Astrocyte (in vitro differentiated cells and primary cell): ENCODE results near the gene FAF1. TPM values are rescaled to one million over a fixed set of nuclear protein-coding genes. Genes with fewer than 3 reads are reported as not detected.
A peak's percentile ranks its signal among the peaks of the same experiment; 100 is the strongest.

Experiments used
- DNase-seq: peaks from one replicate; pipeline ENCODE4 v3.0.0-alpha.2; 2010; ENCODE audit warnings: low read depth
- FAIRE-seq: peaks from 2 replicates; lab custom pipeline; 2011; peaks lifted over from hg19 to GRCh38; lab: Jason Lieb, UNC
- H2AFZ ChIP-seq: 2 replicates; pipeline ENCODE4 v1.6.0; 2012; ENCODE audit warnings: low read depth, low read length, inconsistent platforms
- H3K27ac ChIP-seq: 2 replicates; pipeline ENCODE4 v1.5.1; 2011; ENCODE audit warnings: low read depth, low read length, inconsistent platforms
- H3K27me3 ChIP-seq: 2 replicates; pipeline ENCODE4 v1.6.0; 2011; ENCODE audit warnings: low read length, inconsistent platforms; ENCODE audit not compliant: insufficient read depth
- H3K36me3 ChIP-seq: 2 replicates; pipeline ENCODE4 v1.5.1; 2011; ENCODE audit warnings: low read length, inconsistent platforms; ENCODE audit not compliant: insufficient read depth
- H3K4me1 ChIP-seq: 2 replicates; pipeline ENCODE4 v1.5.1; 2011; ENCODE audit warnings: low read length, inconsistent platforms; ENCODE audit not compliant: insufficient read depth
- H3K4me2 ChIP-seq: 2 replicates; pipeline ENCODE4 v1.6.0; 2012; ENCODE audit warnings: low read length, inconsistent platforms
- H3K4me3 ChIP-seq: 2 replicates; pipeline ENCODE4 v1.5.1; 2011; ENCODE audit warnings: low read depth, mild to moderate bottlenecking, low read length, inconsistent platforms; ENCODE audit not compliant: insufficient read depth
- H3K79me2 ChIP-seq: 2 replicates; pipeline ENCODE4 v1.6.0; 2012; ENCODE audit warnings: mild to moderate bottlenecking, low read length, inconsistent platforms; ENCODE audit not compliant: insufficient read depth
- H3K9ac ChIP-seq: 2 replicates; pipeline ENCODE4 v1.6.0; 2012; ENCODE audit warnings: mild to moderate bottlenecking, low read length, inconsistent platforms
- H3K9me3 ChIP-seq: 2 replicates; pipeline ENCODE4 v1.5.1; 2012; ENCODE audit warnings: low read depth, mild to moderate bottlenecking, low read length, inconsistent platforms; ENCODE audit not compliant: insufficient read depth
- H4K20me1 ChIP-seq: 2 replicates; pipeline ENCODE4 v1.6.0; 2012; ENCODE audit warnings: low read length, inconsistent platforms; ENCODE audit not compliant: insufficient read depth
- H3K27ac Mint-ChIP-seq: one replicate; pipeline ENCODE4 v1.8.0; 2021; ENCODE audit warnings: mild to moderate bottlenecking, mixed read lengths; ENCODE audit not compliant: unreplicated experiment
- H3K27me3 Mint-ChIP-seq: one replicate; pipeline ENCODE4 v1.8.0; 2021; ENCODE audit warnings: low read depth, mixed read lengths; ENCODE audit not compliant: unreplicated experiment
- H3K36me3 Mint-ChIP-seq: one replicate; pipeline ENCODE4 v1.8.0; 2021; ENCODE audit warnings: low read depth, mixed read lengths; ENCODE audit not compliant: unreplicated experiment
- H3K4me1 Mint-ChIP-seq: one replicate; pipeline ENCODE4 v1.8.0; 2021; ENCODE audit warnings: low read depth, mixed read lengths; ENCODE audit not compliant: unreplicated experiment
- H3K4me3 Mint-ChIP-seq: one replicate; pipeline ENCODE4 v1.8.0; 2021; ENCODE audit warnings: mild to moderate bottlenecking, moderate library complexity, mixed read lengths; ENCODE audit not compliant: unreplicated experiment
- H3K9me3 Mint-ChIP-seq: one replicate; pipeline ENCODE4 v1.8.0; 2021; ENCODE audit warnings: mild to moderate bottlenecking, mixed read lengths; ENCODE audit not compliant: unreplicated experiment
- CTCF ChIP-seq: IDR thresholded peaks from 2 replicates; pipeline ENCODE4 v1.5.1; 2011; ENCODE audit warnings: low read depth, mild to moderate bottlenecking, inconsistent platforms, low read length, moderate library complexity; ENCODE audit not compliant: insufficient read depth
- EZH2 ChIP-seq: IDR thresholded peaks from 2 replicates; pipeline ENCODE4 v1.6.1; 2012; ENCODE audit warnings: mild to moderate bottlenecking, low read length, inconsistent platforms; ENCODE audit not compliant: insufficient read depth
- total RNA-seq: library from RNA; stranded (reverse); gene quantifications from 2 replicates; pipeline ENCODE4 v1.2.1, GENCODE V29; 2021

The FAF1 gene
- total RNA-seq, 1 donor from 2014 or later, result 35.4 TPM

- no peak overlapping the region for H3K27ac ChIP-seq
- Mint-ChIP-seq H3K4me1 (no peaks in the 10 kb centered on the region), H3K27me3 (no peaks in the 10 kb centered on the region), H3K4me3 (no peak overlapping the region), H3K27ac (no peak overlapping the region), H3K36me3 (peaks cover 7% of the 10 kb centered on the region), H3K9me3 (peaks cover 3% of the 10 kb centered on the region)
- H3K79me2 ChIP-seq, result no peaks in the 10 kb centered on the region
- TF ChIP-seq EZH2, result no peak
- TF ChIP-seq CTCF, result peak; percentile 47
- DNase-seq (peak; percentile 14), FAIRE-seq (no peak)
- no peaks in the 10 kb centered on the region for H3K36me3 ChIP-seq
- H3K4me1 ChIP-seq, result no peaks in the 10 kb centered on the region
- no peak overlapping the region for H3K9ac ChIP-seq
- no peak overlapping the region for H2AFZ ChIP-seq
- H3K27me3 ChIP-seq, result no peaks in the 10 kb centered on the region
- no peaks in the 10 kb centered on the region for H3K9me3 ChIP-seq
- H4K20me1 ChIP-seq, result peaks cover 5% of the 10 kb centered on the region
- no peak overlapping the region for H3K4me3 ChIP-seq
- H3K4me2 ChIP-seq, result no peak overlapping the region
Measured at GRCh38 chr1:50750021-50750619, 209.9 kb downstream of the FAF1 start.

GRCh38 chr1:50747394-50747793, 212.7 kb downstream of the FAF1 start:
- no peaks in the 10 kb centered on the region for H3K4me1 Mint-ChIP-seq
- H3K4me3 Mint-ChIP-seq, result no peak overlapping the region
- Histone ChIP-seq H3K4me2 (no peak overlapping the region), H3K4me3 (no peak overlapping the region), H3K36me3 (no peaks in the 10 kb centered on the region), H3K9ac (no peak overlapping the region), H2AFZ (no peak overlapping the region), H3K79me2 (no peaks in the 10 kb centered on the region), H3K27me3 (no peaks in the 10 kb centered on the region), H3K9me3 (no peaks in the 10 kb centered on the region), H4K20me1 (peaks cover 5% of the 10 kb centered on the region), H3K4me1 (no peaks in the 10 kb centered on the region), H3K27ac (no peak overlapping the region)
- no peaks in the 10 kb centered on the region for H3K36me3 Mint-ChIP-seq
- no peaks in the 10 kb centered on the region for H3K27me3 Mint-ChIP-seq
- DNase-seq (no peak), FAIRE-seq (no peak)
- no peak overlapping the region for H3K27ac Mint-ChIP-seq
- no peaks in the 10 kb centered on the region for H3K9me3 Mint-ChIP-seq
- TF ChIP-seq EZH2 (no peak), CTCF (no peak)

GRCh38 chr1:50742523-50742922, 217.5 kb downstream of the FAF1 start:
- no peak overlapping the region for H2AFZ ChIP-seq

More at GRCh38 chr1:50742523-50742922, 217.5 kb downstream of the FAF1 start:
- FAIRE-seq (no peak), DNase-seq (peak; percentile 11)
- no peaks in the 10 kb centered on the region for H3K9me3 ChIP-seq
- no peak overlapping the region for H3K4me2 ChIP-seq
- H4K20me1 ChIP-seq, result no peaks in the 10 kb centered on the region
- no peak for TF ChIP-seq CTCF
- TF ChIP-seq EZH2, result no peak
- H3K4me3 ChIP-seq, result no peak overlapping the region
- H3K4me1 Mint-ChIP-seq, result no peaks in the 10 kb centered on the region
- H3K9ac ChIP-seq, result no peak overlapping the region
- H3K27me3 Mint-ChIP-seq, result no peaks in the 10 kb centered on the region
- no peak overlapping the region for H3K27ac Mint-ChIP-seq
- H3K4me1 ChIP-seq, result no peaks in the 10 kb centered on the region
- no peaks in the 10 kb centered on the region for H3K9me3 Mint-ChIP-seq
- H3K4me3 Mint-ChIP-seq, result no peak overlapping the region
- no peaks in the 10 kb centered on the region for H3K27me3 ChIP-seq
- no peaks in the 10 kb centered on the region for H3K36me3 ChIP-seq
- no peaks in the 10 kb centered on the region for H3K36me3 Mint-ChIP-seq
- no peaks in the 10 kb centered on the region for H3K79me2 ChIP-seq
- H3K27ac ChIP-seq, result no peak overlapping the region
